HG03159 (cell line): ENCODE results near the gene ADPRS.

Experiments
- ATAC-seq: cut with Tn5 transposase; IDR thresholded peaks from one replicate; pipeline ENCODE4 v1.9.1; 2021; ENCODE audit warnings: mild to moderate bottlenecking, moderate library complexity; ENCODE audit not compliant: unreplicated experiment

The ADPRS gene

GRCh38 chr1:36128126-36128904 is 39.6 kb downstream of the ADPRS start:
- ATAC-seq, result no peak

- ATAC-seq, result no peak
Observed at GRCh38 chr1:36128905-36129206, 40.2 kb downstream of the ADPRS start.

GRCh38 chr1:36132029-36132428 is 43.3 kb downstream of the ADPRS start:
- ATAC-seq, result no peak

- ATAC-seq, result no peak
Observed at GRCh38 chr1:36133484-36133883, 44.8 kb downstream of the ADPRS start.

- no peak for ATAC-seq
Observed at GRCh38 chr1:36134031-36134430, 45.3 kb downstream of the ADPRS start.

GRCh38 chr1:36134505-36135329 is 46.0 kb downstream of the ADPRS start:
- no peak for ATAC-seq

GRCh38 chr1:36135330-36135667 is 46.6 kb downstream of the ADPRS start:
- no peak for ATAC-seq

- no peak for ATAC-seq
Observed at GRCh38 chr1:36135796-36136195, 47.1 kb downstream of the ADPRS start.

- ATAC-seq, result no peak
Observed at GRCh38 chr1:36136535-36136934, 47.8 kb downstream of the ADPRS start.

GRCh38 chr1:36137226-36137625 is 48.5 kb downstream of the ADPRS start:
- no peak for ATAC-seq

GRCh38 chr1:36137776-36138175 is 49.1 kb downstream of the ADPRS start:
- ATAC-seq, result no peak

- ATAC-seq, result no peak
Observed at GRCh38 chr1:36139521-36139920, 50.8 kb downstream of the ADPRS start.

- ATAC-seq, result no peak
Observed at GRCh38 chr1:36142121-36142520, 53.4 kb downstream of the ADPRS start.

- ATAC-seq, result no peak
Observed at GRCh38 chr1:36143424-36143823, 54.7 kb downstream of the ADPRS start.
